Gastroesophageal sphincter (tissue), 3 donors: Measurements from ENCODE around the gene CDC42BPA.

ENCODE experiments used
- POLR2A ChIP-seq, 2 donors: fragments of 450-650 bp; IDR thresholded peaks; one replicate each; pipeline ENCODE4 v1.6.1; 2017; ENCODE audit warnings: antibody characterized with exemption in 2 of 2, mild to moderate bottlenecking in 2 of 2, moderate library complexity in 1 of 2
- POLR2AphosphoS5 ChIP-seq: sonication (generic); formaldehyde crosslinking; IDR thresholded peaks from one replicate; pipeline ENCODE4 v1.6.1; 2017; ENCODE audit warnings: antibody characterized with exemption
- TF ChIP-seq, protein P1 (sequence below), 4 experiments: fragments of 200-600 bp in 2 of 4; fragments of 450-650 bp in 2 of 4; sonication (generic) in 1 of 4; IDR thresholded peaks; one replicate each; pipeline ENCODE4 v1.5.1; 2017 to 2019; ENCODE audit warnings: antibody characterized with exemption in 4 of 4, mild to moderate bottlenecking in 2 of 4, moderate library complexity in 2 of 4

DNA sequence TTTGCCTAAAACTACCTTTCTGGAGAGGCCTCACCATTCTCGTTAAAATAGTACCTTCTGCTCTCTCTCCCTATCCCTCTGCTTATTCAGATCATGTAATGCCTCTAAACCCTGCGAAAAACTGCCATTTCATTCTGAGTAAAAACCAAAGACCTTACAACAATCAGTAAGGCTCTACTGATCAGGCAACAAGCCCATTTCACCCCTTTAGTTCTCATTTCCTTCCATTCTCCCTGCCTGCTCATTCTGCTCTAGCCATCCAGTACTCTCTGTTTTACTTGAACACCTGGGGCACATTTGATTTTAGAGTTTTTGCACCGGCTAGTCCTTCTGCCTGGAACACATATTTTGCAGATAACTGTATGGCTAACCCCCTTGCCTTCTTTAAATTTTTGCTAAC lies 190.4 kb downstream of the CDC42BPA start:
- no peak for TF ChIP-seq POLR2A (IDR thresholded peaks at IDR 0.05)
- TF ChIP-seq, protein P1, sequence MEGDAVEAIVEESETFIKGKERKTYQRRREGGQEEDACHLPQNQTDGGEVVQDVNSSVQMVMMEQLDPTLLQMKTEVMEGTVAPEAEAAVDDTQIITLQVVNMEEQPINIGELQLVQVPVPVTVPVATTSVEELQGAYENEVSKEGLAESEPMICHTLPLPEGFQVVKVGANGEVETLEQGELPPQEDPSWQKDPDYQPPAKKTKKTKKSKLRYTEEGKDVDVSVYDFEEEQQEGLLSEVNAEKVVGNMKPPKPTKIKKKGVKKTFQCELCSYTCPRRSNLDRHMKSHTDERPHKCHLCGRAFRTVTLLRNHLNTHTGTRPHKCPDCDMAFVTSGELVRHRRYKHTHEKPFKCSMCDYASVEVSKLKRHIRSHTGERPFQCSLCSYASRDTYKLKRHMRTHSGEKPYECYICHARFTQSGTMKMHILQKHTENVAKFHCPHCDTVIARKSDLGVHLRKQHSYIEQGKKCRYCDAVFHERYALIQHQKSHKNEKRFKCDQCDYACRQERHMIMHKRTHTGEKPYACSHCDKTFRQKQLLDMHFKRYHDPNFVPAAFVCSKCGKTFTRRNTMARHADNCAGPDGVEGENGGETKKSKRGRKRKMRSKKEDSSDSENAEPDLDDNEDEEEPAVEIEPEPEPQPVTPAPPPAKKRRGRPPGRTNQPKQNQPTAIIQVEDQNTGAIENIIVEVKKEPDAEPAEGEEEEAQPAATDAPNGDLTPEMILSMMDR (IDR thresholded peaks at IDR 0.05) = no peak
- TF ChIP-seq POLR2AphosphoS5 = no peak
